K562 (cell line): Measurements from ENCODE around the gene FADS6.

ENCODE experiments used
- POLR2AphosphoS5 ChIP-seq: IDR thresholded peaks from 2 replicates; pipeline ENCODE4 v1.6.1; 2011; ENCODE audit warnings: mild to moderate bottlenecking, low read depth, low read length, moderate library complexity; ENCODE audit not compliant: control insufficient read depth, insufficient read depth
- RAD51 ChIP-seq: fragments of 450-650 bp; IDR thresholded peaks from 2 replicates; pipeline ENCODE4 v1.7.1; 2016; ENCODE audit warnings: low read depth, mild to moderate bottlenecking, borderline replicate concordance

DNA sequence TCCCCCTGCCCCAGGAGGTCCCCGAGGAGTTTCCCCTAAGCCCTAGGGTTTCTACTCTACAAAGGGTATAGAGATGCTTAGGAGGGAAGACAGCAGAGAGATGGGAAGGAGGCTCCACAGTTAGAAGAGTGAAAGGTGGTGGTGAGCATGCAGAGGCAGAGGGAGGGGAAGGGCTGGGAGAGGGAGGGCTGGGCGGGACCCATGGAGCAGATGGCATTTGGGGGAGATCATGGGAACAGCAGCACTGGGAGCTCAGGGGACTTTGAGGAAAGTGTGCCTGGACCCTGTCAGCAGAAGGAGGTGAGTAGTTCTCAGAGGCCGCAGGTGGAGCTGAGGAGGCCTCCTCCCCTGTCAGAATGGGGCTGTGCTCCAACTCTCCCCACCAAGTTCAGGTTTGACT lies 41.6 kb upstream of the FADS6 start:
- TF ChIP-seq POLR2AphosphoS5 (no peak), RAD51 (no peak)
